Activated CD8-positive, alpha-beta memory T cell treated with anti-CD3 and anti-CD28 coated beads, Interleukin-2, amount 50 U/mL, for 24 hours (primary cell): ENCODE data around the gene DRD2.

Experiments
- DNase-seq: peaks from one replicate; pipeline ENCODE4 v3.0.0-alpha.2; 2020; ENCODE audit errors: extremely low read depth

Gene DRD2

GRCh38 chr11:113484223-113484622 is 9.0 kb upstream of the DRD2 start:
- no peak for DNase-seq

GRCh38 chr11:113481672-113482071 is 6.5 kb upstream of the DRD2 start:
- DNase-seq: no peak

- no peak for DNase-seq
Observed at GRCh38 chr11:113481226-113481625, 6.0 kb upstream of the DRD2 start.

- DNase-seq: no peak
Observed at GRCh38 chr11:113477321-113477720, 2.1 kb upstream of the DRD2 start.

- no peak for DNase-seq
Observed at GRCh38 chr11:113476553-113476952, 1.4 kb upstream of the DRD2 start.

GRCh38 chr11:113474362-113475159 is 637 bp downstream of the DRD2 start:
- no peak for DNase-seq

GRCh38 chr11:113473983-113474361 is 1.2 kb downstream of the DRD2 start:
- no peak for DNase-seq

GRCh38 chr11:113472471-113472870 is 2.7 kb downstream of the DRD2 start:
- no peak for DNase-seq

GRCh38 chr11:113470233-113470632 is 5.0 kb downstream of the DRD2 start:
- no peak for DNase-seq

GRCh38 chr11:113468726-113469345 is 6.4 kb downstream of the DRD2 start:
- no peak for DNase-seq

GRCh38 chr11:113467545-113467944 is 7.7 kb downstream of the DRD2 start:
- no peak for DNase-seq

GRCh38 chr11:113465786-113466185 is 9.4 kb downstream of the DRD2 start:
- DNase-seq: no peak

GRCh38 chr11:113464416-113464815 is 10.8 kb downstream of the DRD2 start:
- DNase-seq: no peak

GRCh38 chr11:113462830-113463229 is 12.4 kb downstream of the DRD2 start:
- no peak for DNase-seq

GRCh38 chr11:113461639-113462038 is 13.6 kb downstream of the DRD2 start:
- no peak for DNase-seq

- no peak for DNase-seq
Observed at GRCh38 chr11:113460469-113460868, 14.7 kb downstream of the DRD2 start.

GRCh38 chr11:113458189-113458588 is 17.0 kb downstream of the DRD2 start:
- no peak for DNase-seq

- no peak for DNase-seq
Observed at GRCh38 chr11:113457784-113458183, 17.4 kb downstream of the DRD2 start.

GRCh38 chr11:113454455-113454854 is 20.7 kb downstream of the DRD2 start:
- no peak for DNase-seq

- DNase-seq: no peak
Observed at GRCh38 chr11:113449743-113450142, 25.5 kb downstream of the DRD2 start.

GRCh38 chr11:113448316-113448677 is 26.9 kb downstream of the DRD2 start:
- DNase-seq: no peak

- DNase-seq: no peak
Observed at GRCh38 chr11:113447621-113448315, 27.4 kb downstream of the DRD2 start.

- no peak for DNase-seq
Observed at GRCh38 chr11:113446938-113447337, 28.3 kb downstream of the DRD2 start.
